ENCODE data around the gene PPFIBP2.

PPFIBP2 gene

DNA sequence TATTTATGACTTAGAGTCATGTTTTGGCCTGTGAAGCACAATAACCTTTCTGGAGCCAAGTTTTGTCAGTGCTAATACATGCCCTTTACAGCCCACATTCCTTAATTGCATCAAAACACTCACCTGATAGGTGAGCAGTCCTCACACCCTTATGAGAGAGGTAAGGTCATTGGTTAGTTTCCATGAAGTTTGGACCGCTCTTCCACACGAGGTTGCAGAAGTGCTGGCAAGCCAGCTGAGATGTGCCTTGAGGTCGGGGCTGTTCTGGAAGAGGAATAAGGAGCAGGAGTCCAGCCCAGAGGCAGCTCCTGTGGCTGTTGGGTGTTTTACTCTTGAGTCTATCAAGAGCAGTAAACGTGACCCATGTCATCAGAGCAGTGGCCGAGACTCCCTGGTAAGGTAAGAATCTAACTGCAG lies 83.2 kb downstream of the PPFIBP2 start:
- TF ChIP-seq ZNF23 (tag by site-specific recombination; IDR thresholded peaks at IDR 0.05; ENCODE audit: borderline replicate concordance) (no peak), ZBTB11 (tag by site-specific recombination; conservative IDR thresholded peaks at IDR 0.05; ENCODE audit: low read depth) (no peak), ZNF571 (tag by site-specific recombination; IDR thresholded peaks at IDR 0.05) (no peak), ZNF274 (IDR thresholded peaks at IDR 0.05; ENCODE audit: low read length) (no peak), ZNF274 (tag by site-specific recombination; IDR thresholded peaks at IDR 0.05; ENCODE audit: borderline replicate concordance) (no peak), ZNF629 (tag by site-specific recombination; IDR thresholded peaks at IDR 0.05) (no peak), ZNF311 (tag by site-specific recombination; IDR thresholded peaks at IDR 0.05; ENCODE audit: borderline replicate concordance) (no peak), ZBTB20 (tag by site-specific recombination; IDR thresholded peaks at IDR 0.05) (no peak)
- H3K4me3 ChIP-seq (ENCODE audit: low read depth, low read length), result no peak overlapping the region
- ChIA-PET CTCF (no interaction called here), POLR2A (no interaction called here)
- no peaks in the 10 kb centered on the region for H3K9me3 ChIP-seq (ENCODE audit: control insufficient read depth, insufficient read depth, low read depth, low read length)
- H3K36me3 ChIP-seq (ENCODE audit: control insufficient read depth in 2 of 2, insufficient read depth in 1 of 2, low read length in 2 of 2), result peaks cover 0 to 9% of the 10 kb centered on the region in 2 experiments; a peak in 1 of 3 replicates
- no peaks in the 10 kb centered on the region for H3K4me1 ChIP-seq (ENCODE audit: control insufficient read depth, insufficient read depth, low read length)
- H3K27ac ChIP-seq (ENCODE audit: extremely low read depth, low read depth, low read length), result no peak overlapping the region

DNA sequence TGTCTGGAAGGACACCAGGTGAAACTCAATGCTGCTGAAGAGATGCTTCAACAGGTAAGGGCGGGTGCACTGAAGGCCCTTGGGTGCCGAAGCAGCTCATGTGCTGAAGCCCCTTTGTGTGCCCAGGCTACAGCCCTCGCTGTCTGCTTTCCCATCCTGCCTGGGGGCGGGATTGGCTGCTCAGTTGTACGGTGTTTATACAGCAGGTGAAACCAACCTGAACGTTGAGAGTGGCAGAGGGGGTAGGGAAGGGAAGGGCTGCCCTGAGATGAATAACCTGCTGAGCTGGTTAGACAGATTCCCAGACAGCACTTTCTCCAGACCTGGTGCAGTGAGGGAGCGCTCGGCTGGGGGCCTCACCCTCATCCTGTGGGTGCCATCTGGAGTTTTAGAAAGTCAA lies 83.8 kb downstream of the PPFIBP2 start:
- Histone ChIP-seq H3K27ac (ENCODE audit: extremely low read depth, low read depth, low read length) (no peak overlapping the region), H3K4me1 (ENCODE audit: control insufficient read depth, insufficient read depth, low read length) (no peaks in the 10 kb centered on the region), H3K4me3 (ENCODE audit: low read depth, low read length) (no peak overlapping the region), H3K9me3 (ENCODE audit: control insufficient read depth, insufficient read depth, low read depth, low read length) (no peaks in the 10 kb centered on the region), H3K36me3 (ENCODE audit: control insufficient read depth in 2 of 2, insufficient read depth in 1 of 2, low read length in 2 of 2) (peaks cover 0 to 9% of the 10 kb centered on the region in 2 experiments; a peak in 1 of 3 replicates)
- no peak for TF ChIP-seq AEBP2 (tag by site-specific recombination; IDR thresholded peaks at IDR 0.05; ENCODE audit: borderline replicate concordance)
- no peak for TF ChIP-seq MEIS1 (CRISPR knock-in tag; IDR thresholded peaks at IDR 0.05; ENCODE audit: borderline replicate concordance)
- ChIA-PET POLR2A (no interaction called here), CTCF (no interaction called here)

GRCh38 chr11:7599209-7599608 lies 85.4 kb downstream of the PPFIBP2 start:
- Histone ChIP-seq H3K4me3 (ENCODE audit: low read depth, low read length) (no peak overlapping the region), H3K9me3 (ENCODE audit: control insufficient read depth, insufficient read depth, low read depth, low read length) (no peaks in the 10 kb centered on the region), H3K36me3 (ENCODE audit: control insufficient read depth in 2 of 2, insufficient read depth in 1 of 2, low read length in 2 of 2) (peaks cover 0 to 9% of the 10 kb centered on the region in 2 experiments; a peak in 1 of 3 replicates), H3K27ac (ENCODE audit: extremely low read depth, low read depth, low read length) (no peak overlapping the region), H3K4me1 (ENCODE audit: control insufficient read depth, insufficient read depth, low read length) (no peaks in the 10 kb centered on the region)
- CTCF ChIA-PET, result interaction anchor here (0.6 kb wide), 1 partner anchor 28 kb away, joined by 4 read pairs; no protein-coding TSS in a partner anchor
- POLR2A ChIA-PET, result no interaction called here
- TF ChIP-seq ZNF37A (tag by site-specific recombination; IDR thresholded peaks at IDR 0.05) (no peak), ELK4 (IDR thresholded peaks at IDR 0.05; ENCODE audit: borderline replicate concordance, low read depth, low read length) (no peak), ZNF558 (tag by site-specific recombination; IDR thresholded peaks at IDR 0.05) (no peak), ZNF19 (tag by site-specific recombination; IDR thresholded peaks at IDR 0.05; ENCODE audit: low read depth) (no peak), AEBP2 (tag by site-specific recombination; IDR thresholded peaks at IDR 0.05; ENCODE audit: borderline replicate concordance) (no peak)

Measured in HEK293 (cell line).